Spleen (tissue), 11 donors: ENCODE data around the gene WDR13. TPM values are rescaled to one million over a fixed set of nuclear protein-coding genes. Genes with fewer than 3 reads are reported as not detected.

ENCODE experiments used
- DNase-seq: peaks from one replicate; pipeline ENCODE4 v3.0.0-alpha.2; 2020
- H3K27ac ChIP-seq, 8 donors: fragments of 200-600 bp; sonication (generic) in 7 of 8; 1 replicate in 4 of 8; 2 replicates in 4 of 8; pipeline versions ENCODE4 v1.5.0 to v1.8.0; 2016 to 2021; ENCODE audit warnings: inconsistent platforms in 4 of 8, mild to moderate bottlenecking in 4 of 8, moderate library complexity in 1 of 8
- H3K27me3 ChIP-seq, 7 donors: fragments of 200-600 bp; sonication (generic) in 6 of 7; replicated peaks in 1 of 7; 1 replicate in 4 of 7; 2 replicates in 3 of 7; pipeline versions ENCODE4 v1.5.0 to v1.8.0; 2016 to 2021; ENCODE audit warnings: inconsistent platforms in 3 of 7, mild to moderate bottlenecking in 1 of 7
- H3K36me3 ChIP-seq, 6 donors: fragments of 200-600 bp; sonication (generic) in 5 of 6; 1 replicate in 4 of 6; 2 replicates in 2 of 6; pipeline versions ENCODE4 v1.5.0 to v1.8.0; 2016 to 2021; ENCODE audit warnings: inconsistent platforms in 2 of 6
- H3K4me1 ChIP-seq, 6 donors: fragments of 200-600 bp; sonication (generic) in 5 of 6; 1 replicate in 3 of 6; 2 replicates in 3 of 6; pipeline versions ENCODE4 v1.5.0 to v1.8.0; 2016 to 2021; ENCODE audit warnings: inconsistent platforms in 3 of 6
- H3K4me3 ChIP-seq, 8 donors: fragments of 200-600 bp; sonication (generic) in 7 of 8; 1 replicate in 4 of 8; 2 replicates in 4 of 8; pipeline versions ENCODE4 v1.5.0 to v1.8.0; 2016 to 2021; ENCODE audit warnings: inconsistent platforms in 4 of 8, mild to moderate bottlenecking in 4 of 8, moderate library complexity in 2 of 8
- H3K9me3 ChIP-seq, 8 donors: fragments of 200-600 bp; sonication (generic) in 7 of 8; 1 replicate in 4 of 8; 2 replicates in 4 of 8; pipeline versions ENCODE4 v1.5.0 to v1.8.0; 2016 to 2021; ENCODE audit warnings: inconsistent platforms in 4 of 8
- CTCF ChIP-seq, 11 experiments: fragments of 200-600 bp in 7 of 11; fragments of 450-650 bp in 4 of 11; sonication (generic) in 4 of 11; IDR thresholded peaks in 8 of 11; conservative IDR thresholded peaks in 3 of 11; 1 replicate in 7 of 11; 2 replicates in 4 of 11; pipeline versions ENCODE4 v1.4.0 to v1.8.0; 2016 to 2021; ENCODE audit warnings: antibody characterized with exemption in 11 of 11, inconsistent platforms in 4 of 11, mild to moderate bottlenecking in 1 of 11
- POLR2A ChIP-seq, 3 donors: fragments of 450-650 bp; IDR thresholded peaks; one replicate each; pipeline ENCODE4 v1.5.1; 2017; ENCODE audit warnings: antibody characterized with exemption in 3 of 3, mild to moderate bottlenecking in 1 of 3
- POLR2AphosphoS5 ChIP-seq, 3 donors: sonication (generic); formaldehyde crosslinking; IDR thresholded peaks; one replicate each; pipeline ENCODE4 v1.5.1; 2017; ENCODE audit warnings: antibody characterized with exemption in 3 of 3
- WGBS, 5 donors: extraction: QIAGEN DNeasy Blood & Tissue Kit in 3 of 5; methylation state at CpG; one replicate each; pipeline versions ENCODE4 v1.1.5 to v1.1.7; 2013 to 2018; 5-methylcytosine and 5-hydroxymethylcytosine counted together
- intact Hi-C: fragments of 100-400 bp; cut with DNase I; formaldehyde crosslinking; loops from one replicate; pipeline ENCODE4 v1.15.0; 2023; ENCODE audit warnings: low total_unique reads
- polyA plus RNA-seq, 3 donors: library from polyadenylated mRNA; stranded (reverse); fragments of 200-250 nt; gene quantifications; one replicate each; pipeline ENCODE4 v1.2.1, GENCODE V29; 2013
- total RNA-seq, 7 donors: library from RNA; depleted of rRNA in 3 of 7; stranded (reverse); fragments of >200 nt in 3 of 7; fragmentation: NEBNext Ultra II Directional in 4 of 7; extraction: Animal tissue kit (Norgen Biotek cat#: 25700) in 4 of 7; gene quantifications; one replicate each; pipeline versions ENCODE4 v1.1.0 to v1.2.1, GENCODE V29; 2016 to 2021
- donor health status: healthy with polysubstance abuse.
- donor health status: DM: no; HTN: no; CAD: no; lungs with moderate emphysema.
- donor health status: DM: no; HTN: no; CAD: no.
- donor health status: Bipolar disorder and iron deficiency.
- donor health status: healthy.
- donor health status: DM: no; HTN: no; CAD: no.
- donor health status: DM: yes; HTN: yes; CAD: no.

Gene WDR13
- total and polyA plus RNA-seq, 10 donors = 61.2 to 200 (median 85.4) TPM

GRCh38 chrX:48592971-48593370 lies 4.3 kb upstream of the WDR13 start:
- no peaks in the 10 kb centered on the region for H3K9me3 ChIP-seq
- intact Hi-C loops = no loop called here
- no peaks in the 10 kb centered on the region for H3K36me3 ChIP-seq
- H3K4me3 ChIP-seq = no peak overlapping the region
- H3K4me1 ChIP-seq = peaks cover 0 to 16% (median 0%) of the 10 kb centered on the region in 6 donors
- peak overlapping the region in 2 of 8 donors; percentile 73 to 75 for H3K27ac ChIP-seq
- WGBS, 5 donors = 71 to 94% (median 79%) methylated on average over 5 of the region's 5 CpGs
- peaks cover 0 to 13% (median 0%) of the 10 kb centered on the region in 7 donors for H3K27me3 ChIP-seq
- DNase-seq = no peak
- TF ChIP-seq CTCF (IDR thresholded peaks at IDR 0.05 in 8 of 11, conservative IDR thresholded peaks at IDR 0.05 in 3 of 11) (no peak), POLR2A (IDR thresholded peaks at IDR 0.05) (no peak), POLR2AphosphoS5 (IDR thresholded peaks at IDR 0.05) (no peak)

- DNase-seq = no peak
- intact Hi-C loops = no loop called here
- Histone ChIP-seq H3K4me1 (peaks cover 0 to 24% (median 8%) of the 10 kb centered on the region in 6 donors), H3K4me3 (no peak overlapping the region), H3K27ac (peak overlapping the region in 6 of 8 donors; percentile 13 to 99 (median 96)), H3K9me3 (no peaks in the 10 kb centered on the region), H3K27me3 (peaks cover 0 to 6% (median 0%) of the 10 kb centered on the region in 7 donors), H3K36me3 (peaks cover 0 to 25% (median 13%) of the 10 kb centered on the region in 6 donors)
- TF ChIP-seq POLR2AphosphoS5 (IDR thresholded peaks at IDR 0.05) (no peak), CTCF (IDR thresholded peaks at IDR 0.05 in 8 of 11, conservative IDR thresholded peaks at IDR 0.05 in 3 of 11) (no peak), POLR2A (IDR thresholded peaks at IDR 0.05) (no peak)
- 36 to 51% (median 43%) methylated on average over 2 of the region's 2 CpGs for WGBS, 5 donors
Measured at GRCh38 chrX:48595929-48596328, 1.4 kb upstream of the WDR13 start.

GRCh38 chrX:48598614-48599013 lies 1.3 kb downstream of the WDR13 start:
- intact Hi-C loops = no loop called here
- 90 to 96% (median 92%) methylated on average over 20 to 25 of the region's 25 CpGs for WGBS, 5 donors
- peak overlapping the region in 7 of 8 donors; percentile 45 to 83 (median 54) for H3K4me3 ChIP-seq
- peaks cover 0 to 6% (median 0%) of the 10 kb centered on the region in 7 donors for H3K27me3 ChIP-seq
- H3K9me3 ChIP-seq = no peaks in the 10 kb centered on the region
- DNase-seq = peak; percentile 82
- peaks cover 0 to 52% (median 28%) of the 10 kb centered on the region in 6 donors for H3K36me3 ChIP-seq
- TF ChIP-seq POLR2A (IDR thresholded peaks at IDR 0.05) = no peak
- no peak for TF ChIP-seq CTCF (IDR thresholded peaks at IDR 0.05 in 8 of 11, conservative IDR thresholded peaks at IDR 0.05 in 3 of 11)
- no peak for TF ChIP-seq POLR2AphosphoS5 (IDR thresholded peaks at IDR 0.05)
- peak overlapping the region in 6 of 8 donors; percentile 94 to 99 (median 96) for H3K27ac ChIP-seq
- H3K4me1 ChIP-seq = peaks cover 0 to 17% (median 8%) of the 10 kb centered on the region in 6 donors

- peaks cover 0 to 17% (median 8%) of the 10 kb centered on the region in 6 donors for H3K4me1 ChIP-seq
- H3K27ac ChIP-seq = no peak overlapping the region
- peak in 1 of 3 donors; percentile 20 for TF ChIP-seq POLR2AphosphoS5 (IDR thresholded peaks at IDR 0.05)
- TF ChIP-seq CTCF (IDR thresholded peaks at IDR 0.05 in 8 of 11, conservative IDR thresholded peaks at IDR 0.05 in 3 of 11) = no peak
- no peak for TF ChIP-seq POLR2A (IDR thresholded peaks at IDR 0.05)
- H3K36me3 ChIP-seq = peaks cover 0 to 59% (median 34%) of the 10 kb centered on the region in 6 donors
- no peaks in the 10 kb centered on the region for H3K27me3 ChIP-seq
- no peak overlapping the region for H3K4me3 ChIP-seq
- intact Hi-C loops = no loop called here
- no peaks in the 10 kb centered on the region for H3K9me3 ChIP-seq
- 88 to 97% (median 93%) methylated on average over 6 to 20 of the region's 20 CpGs for WGBS, 5 donors
- peak; percentile 78 for DNase-seq
Measured at GRCh38 chrX:48599341-48599740, 2.0 kb downstream of the WDR13 start.
